OCI-LY7 (cell line): Measurements from ENCODE around the gene LPXN.

Source experiments
- EZH2phosphoT487 ChIP-seq: fragments of 200-600 bp; sonication (generic); IDR thresholded peaks from 2 replicates; pipeline ENCODE4 v1.6.1; 2018; ENCODE audit warnings: low read depth, borderline replicate concordance, mild to moderate bottlenecking, mixed run types, antibody characterized with exemption, low read length, moderate library complexity, mixed read lengths
- TF ChIP-seq, protein P1 (sequence below): fragments of 200-600 bp; sonication (generic); conservative IDR thresholded peaks from 2 replicates; pipeline ENCODE4 v1.5.1; 2014; ENCODE audit warnings: mild to moderate bottlenecking, antibody characterized with exemption, low read length, moderate library complexity, mixed read lengths

DNA sequence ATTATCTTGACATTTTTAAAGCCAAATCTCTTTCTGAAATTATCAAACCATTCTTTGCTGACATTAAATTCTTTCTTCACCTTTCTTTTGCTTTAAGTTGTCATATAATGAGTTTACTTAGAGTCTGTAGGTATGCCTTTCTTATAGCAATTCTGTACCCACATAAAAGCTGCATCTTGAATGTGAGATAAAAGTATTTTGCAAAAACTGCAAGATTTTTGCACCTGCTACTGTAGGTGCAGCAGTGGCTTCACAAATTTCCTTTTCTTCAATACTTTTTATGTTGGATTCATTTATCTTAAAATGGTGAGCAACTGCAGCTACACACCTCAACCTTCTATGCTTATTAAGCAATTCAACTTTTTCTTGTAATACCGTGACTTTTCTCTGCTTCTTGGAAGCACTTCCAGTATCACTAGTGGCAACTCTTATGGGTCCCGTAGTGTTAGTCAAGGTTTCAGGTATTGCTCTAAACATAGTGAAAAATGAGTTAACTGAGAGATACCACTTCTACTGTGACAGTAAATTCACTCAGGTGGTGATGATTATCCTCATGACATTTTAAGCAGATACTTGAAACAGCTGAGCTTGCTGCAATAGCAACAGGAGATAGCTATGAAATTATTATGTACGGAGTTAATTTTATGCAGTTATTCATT is 22.0 kb upstream of the LPXN start:
- TF ChIP-seq, protein P1, sequence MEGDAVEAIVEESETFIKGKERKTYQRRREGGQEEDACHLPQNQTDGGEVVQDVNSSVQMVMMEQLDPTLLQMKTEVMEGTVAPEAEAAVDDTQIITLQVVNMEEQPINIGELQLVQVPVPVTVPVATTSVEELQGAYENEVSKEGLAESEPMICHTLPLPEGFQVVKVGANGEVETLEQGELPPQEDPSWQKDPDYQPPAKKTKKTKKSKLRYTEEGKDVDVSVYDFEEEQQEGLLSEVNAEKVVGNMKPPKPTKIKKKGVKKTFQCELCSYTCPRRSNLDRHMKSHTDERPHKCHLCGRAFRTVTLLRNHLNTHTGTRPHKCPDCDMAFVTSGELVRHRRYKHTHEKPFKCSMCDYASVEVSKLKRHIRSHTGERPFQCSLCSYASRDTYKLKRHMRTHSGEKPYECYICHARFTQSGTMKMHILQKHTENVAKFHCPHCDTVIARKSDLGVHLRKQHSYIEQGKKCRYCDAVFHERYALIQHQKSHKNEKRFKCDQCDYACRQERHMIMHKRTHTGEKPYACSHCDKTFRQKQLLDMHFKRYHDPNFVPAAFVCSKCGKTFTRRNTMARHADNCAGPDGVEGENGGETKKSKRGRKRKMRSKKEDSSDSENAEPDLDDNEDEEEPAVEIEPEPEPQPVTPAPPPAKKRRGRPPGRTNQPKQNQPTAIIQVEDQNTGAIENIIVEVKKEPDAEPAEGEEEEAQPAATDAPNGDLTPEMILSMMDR: no peak
- no peak for TF ChIP-seq EZH2phosphoT487
